ENCODE measurements around the gene GALNT10. TPM values are rescaled to one million over a fixed set of nuclear protein-coding genes. Genes with fewer than 3 reads are reported as not detected.

The GALNT10 gene
- total and polyA plus RNA-seq, 2 of the 8 experiments (the other 6 are each of a cell fraction or from before 2014, with no cell fraction given) = 4.6 to 15.5 TPM

DNA sequence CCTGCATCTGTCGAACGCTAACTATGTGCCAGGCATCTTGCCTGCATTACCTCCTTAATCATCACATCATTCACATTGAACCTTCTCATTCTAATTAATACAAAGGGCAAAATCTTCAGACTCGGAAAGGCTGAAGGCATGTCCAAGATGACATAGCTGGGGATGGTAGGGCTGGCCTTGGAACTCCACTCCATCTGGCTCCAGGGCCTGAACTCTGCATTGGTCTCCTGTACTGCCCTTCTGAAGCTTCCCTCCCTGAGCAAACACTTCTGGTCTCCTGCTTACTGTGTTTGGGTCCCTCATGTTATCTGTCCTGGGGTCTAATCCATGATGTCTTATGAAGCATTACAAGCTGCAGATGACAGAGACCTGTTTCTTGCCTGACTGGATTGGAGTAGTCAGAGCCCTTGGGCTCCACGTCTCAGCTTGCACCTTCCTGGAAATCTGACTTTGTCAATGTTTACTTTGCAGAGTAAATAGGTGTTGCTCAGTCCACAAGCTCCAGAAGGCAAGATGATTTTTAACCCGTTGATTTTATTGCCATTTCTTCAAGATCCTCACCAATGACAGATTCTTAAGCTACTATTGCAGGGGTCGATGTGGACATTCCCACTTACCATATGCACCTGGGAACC is 106.1 kb downstream of the GALNT10 start (continued):
- no peak for TF ChIP-seq RNF2 (IDR thresholded peaks at IDR 0.05; ENCODE audit: borderline replicate concordance, low read depth, low read length, missing control alignments, poor library complexity, severe bottlenecking)
- no peak for TF ChIP-seq MAFK (IDR thresholded peaks at IDR 0.05; ENCODE audit: low read depth, low read length)
- no peak for TF ChIP-seq ASH2L (IDR thresholded peaks at IDR 0.05; ENCODE audit: low read length)
